Kidney (tissue), 14 donors: ENCODE data around the gene ZFP62. TPM values are rescaled to one million over a fixed set of nuclear protein-coding genes. Genes with fewer than 3 reads are reported as not detected.

Experiments
- DNase-seq, 5 donors: peaks; one replicate each; pipeline ENCODE4 v3.0.0-alpha.2; 2013 to 2020
- FAIRE-seq: peaks from 2 replicates; lab custom pipeline; 2012; peaks lifted over from hg19 to GRCh38; lab: Jason Lieb, UNC
- H3K27ac ChIP-seq, 2 donors: one replicate each; pipeline ENCODE4 v1.7.0; 2013; ENCODE audit warnings: low read depth in 2 of 2, low read length in 2 of 2, inconsistent platforms in 1 of 2
- H3K27me3 ChIP-seq: one replicate; pipeline ENCODE4 v1.7.1; 2013; ENCODE audit warnings: low read length, inconsistent platforms; ENCODE audit not compliant: control insufficient read depth, insufficient read depth
- H3K36me3 ChIP-seq, 3 donors: one replicate each; pipeline versions ENCODE4 v1.7.0 to v1.7.1; 2013; ENCODE audit warnings: low read length in 3 of 3, control low read depth in 1 of 3, inconsistent platforms in 1 of 3; ENCODE audit not compliant: insufficient read depth in 3 of 3, control insufficient read depth in 2 of 3
- H3K4me1 ChIP-seq, 3 donors: one replicate each; pipeline versions ENCODE4 v1.7.0 to v1.7.1; 2013; ENCODE audit warnings: low read length in 3 of 3, inconsistent platforms in 1 of 3, low read depth in 1 of 3; ENCODE audit not compliant: control insufficient read depth in 2 of 3, insufficient read depth in 2 of 3
- H3K4me3 ChIP-seq, 3 donors: one replicate each; pipeline versions ENCODE4 v1.7.0 to v1.8.1; 2013; ENCODE audit warnings: low read length in 3 of 3, control low read depth in 1 of 3, inconsistent platforms in 1 of 3
- H3K9ac ChIP-seq, 3 donors: one replicate each; pipeline versions ENCODE4 v1.7.0 to v1.7.1; 2013; ENCODE audit warnings: low read length in 3 of 3, control low read depth in 1 of 3, inconsistent platforms in 1 of 3
- H3K9me3 ChIP-seq, 3 donors: one replicate each; pipeline versions ENCODE4 v1.7.0 to v1.7.1; 2013; ENCODE audit warnings: low read length in 3 of 3, control low read depth in 1 of 3, inconsistent platforms in 1 of 3; ENCODE audit not compliant: control insufficient read depth in 2 of 3, insufficient read depth in 1 of 3
- CTCF ChIP-seq: IDR thresholded peaks from 3 replicates; pipeline ENCODE4 v1.5.1; 2012; ENCODE audit warnings: mild to moderate bottlenecking, moderate library complexity, borderline replicate concordance; ENCODE audit not compliant: insufficient read depth; ENCODE audit errors: extremely low read depth
- intact Hi-C: fragments of 100-400 bp; cut with DNase I; formaldehyde crosslinking; loops from one replicate; pipeline ENCODE4 v1.11.1; 2022
- polyA plus RNA-seq: library from polyadenylated mRNA; stranded (reverse); fragments of 350-450 nt; fragmentation: Illumina TruSeq; extraction: RNeasy Lipid Tissue Mini Kit (QIAGEN cat#74804); gene quantifications from one replicate; pipeline ENCODE4 v1.2.3, GENCODE V29; 2014; ENCODE audit warnings: low read depth, low replicate concordance; ENCODE audit not compliant: insufficient read depth
- total RNA-seq: library from RNA; stranded (reverse); fragmentation: NEBNext Ultra II Directional; extraction: Animal tissue kit (Norgen Biotek cat#: 25700); gene quantifications from one replicate; pipeline ENCODE4 v1.2.1, GENCODE V29; 2021
- donor health status: control.
- donor health status: control.
- donor health status: control.
- donor health status: control.
- donor health status: control.
- donor health status: DM: yes; HTN: yes; CAD: no.
- donor health status: Normal renal cell carcinoma (clear cell type).

ZFP62 gene
- total and polyA plus RNA-seq, 2 donors from 2014 or later, result 16.2 to 30.7 TPM

GRCh38 chr5:180807654-180808414, 53.2 kb downstream of the ZFP62 start:
- intact Hi-C loops, result no loop called here
- H3K9ac ChIP-seq, result peak overlapping the region in 2 of 3 donors; percentile 63 to 68
- FAIRE-seq, result no peak
- no peak for TF ChIP-seq CTCF
- H3K36me3 ChIP-seq, result no peaks in the 10 kb centered on the region
- peak overlapping the region in 1 of 2 donors; percentile 54 for H3K27ac ChIP-seq
- peak overlapping the region; percentile 1 to 80 (median 77) for H3K4me3 ChIP-seq
- H3K9me3 ChIP-seq, result no peaks in the 10 kb centered on the region
- peak in 1 of 5 donors; percentile 27 for DNase-seq
- H3K4me1 ChIP-seq, result peaks cover 5 to 51% (median 34%) of the 10 kb centered on the region in 3 donors
- H3K27me3 ChIP-seq, result no peaks in the 10 kb centered on the region

GRCh38 chr5:180807046-180807445, 54.0 kb downstream of the ZFP62 start:
- intact Hi-C loops, result no loop called here
- H3K27ac ChIP-seq, result peak overlapping the region in 1 of 2 donors; percentile 26
- H3K27me3 ChIP-seq, result no peaks in the 10 kb centered on the region
- H3K36me3 ChIP-seq, result no peaks in the 10 kb centered on the region
- no peak for TF ChIP-seq CTCF
- peak overlapping the region in 2 of 3 donors; percentile 77 to 80 for H3K4me3 ChIP-seq
- no peaks in the 10 kb centered on the region for H3K9me3 ChIP-seq
- peak overlapping the region in 1 of 3 donors; percentile 6 for H3K9ac ChIP-seq
- FAIRE-seq (no peak), DNase-seq (no peak)
- H3K4me1 ChIP-seq, result peaks cover 5 to 51% (median 32%) of the 10 kb centered on the region in 3 donors

- H3K4me1 ChIP-seq, result peaks cover 5 to 53% (median 30%) of the 10 kb centered on the region in 3 donors
Observed at GRCh38 chr5:180806351-180807011, 54.6 kb downstream of the ZFP62 start.

More at GRCh38 chr5:180806351-180807011, 54.6 kb downstream of the ZFP62 start:
- Histone ChIP-seq H3K4me3 (peak overlapping the region in 2 of 3 donors; percentile 42 to 80), H3K27me3 (no peaks in the 10 kb centered on the region), H3K27ac (peak overlapping the region in 1 of 2 donors; percentile 26), H3K36me3 (no peaks in the 10 kb centered on the region), H3K9me3 (no peaks in the 10 kb centered on the region), H3K9ac (peak overlapping the region in 1 of 3 donors; percentile 6)
- DNase-seq, result peak in 2 of 5 donors; percentile 34 to 36
- TF ChIP-seq CTCF, result no peak
- FAIRE-seq, result no peak
- intact Hi-C loops, result no loop called here
